Transverse colon (tissue), 4 donors: ENCODE data around the gene FKBP10. TPM values are rescaled to one million over a fixed set of nuclear protein-coding genes. Genes with fewer than 3 reads are reported as not detected.
"Not testable (repeated sequence)": the region's sequence is repeated elsewhere in the genome, so short reads cannot be mapped to it uniquely, and the experiment has no call there.

ENCODE experiments used
- DNase-seq: peaks from one replicate; pipeline ENCODE4 v3.0.0-alpha.2; 2019
- H3K27ac ChIP-seq, 4 donors: fragments of 200-600 bp; sonication (generic); 2 replicates each; pipeline ENCODE4 v1.5.1; 2016 to 2018; ENCODE audit warnings: inconsistent platforms in 4 of 4
- H3K27me3 ChIP-seq: fragments of 200-600 bp; sonication (generic); 2 replicates; pipeline ENCODE4 v1.5.1; 2017; ENCODE audit warnings: inconsistent platforms
- H3K36me3 ChIP-seq, 4 donors: fragments of 200-600 bp; sonication (generic); 2 replicates each; pipeline ENCODE4 v1.5.1; 2017 to 2019; ENCODE audit warnings: inconsistent platforms in 4 of 4
- H3K4me1 ChIP-seq, 4 donors: fragments of 200-600 bp; sonication (generic); 2 replicates each; pipeline ENCODE4 v1.5.1; 2017 to 2020; ENCODE audit warnings: inconsistent platforms in 4 of 4
- H3K4me3 ChIP-seq, 4 donors: fragments of 200-600 bp; sonication (generic); 1 replicate in 1 of 4; 2 replicates in 3 of 4; pipeline versions ENCODE4 v1.5.1 to v1.6.1; 2017 to 2019; ENCODE audit warnings: inconsistent platforms in 4 of 4
- H3K9me3 ChIP-seq, 2 donors: fragments of 200-600 bp; sonication (generic); 2 replicates each; pipeline ENCODE4 v1.5.1; 2017 to 2019; ENCODE audit warnings: inconsistent platforms in 2 of 2
- CTCF ChIP-seq, 5 experiments: fragments of 200-600 bp in 3 of 5; fragments of 450-650 bp in 2 of 5; sonication (generic) in 3 of 5; IDR thresholded peaks; 1 replicate in 2 of 5; 2 replicates in 3 of 5; pipeline ENCODE4 v1.5.1; 2016 to 2017; ENCODE audit warnings: antibody characterized with exemption in 5 of 5, inconsistent platforms in 3 of 5, mild to moderate bottlenecking in 2 of 5, moderate library complexity in 1 of 5
- EP300 ChIP-seq: sonication (generic); formaldehyde crosslinking; IDR thresholded peaks from one replicate; pipeline ENCODE4 v1.6.1; 2017; ENCODE audit warnings: antibody characterized with exemption, low read depth
- POLR2A ChIP-seq: fragments of 450-650 bp; IDR thresholded peaks from one replicate; pipeline ENCODE4 v1.6.1; 2016; ENCODE audit warnings: antibody characterized with exemption, mild to moderate bottlenecking, moderate library complexity
- POLR2AphosphoS5 ChIP-seq, 3 donors: sonication (generic); formaldehyde crosslinking; IDR thresholded peaks; one replicate each; pipeline ENCODE4 v1.6.1; 2016; ENCODE audit warnings: antibody characterized with exemption in 3 of 3
- WGBS, 2 donors: methylation state at CpG; one replicate each; pipeline ENCODE4 v1.1.5; 2018; ENCODE audit warnings: low coverage in 1 of 2; 5-methylcytosine and 5-hydroxymethylcytosine counted together
- in situ Hi-C, 4 donors: fragments of 200-750 bp; cut with MboI; loops; one replicate each; pipeline versions ENCODE4 v1.15.0 to v1.15.1; 2017; ENCODE audit warnings: low sequenced_read_pairs in 3 of 4, low pct_ligation_motif_present in 1 of 4, low pct_unique_long_range_greater_than_20kb in 1 of 4
- intact Hi-C: fragments of 100-400 bp; cut with DNase I; formaldehyde crosslinking; loops from one replicate; pipeline ENCODE4 v1.15.1; 2023; ENCODE audit warnings: low total_unique reads
- total RNA-seq, 4 donors: library from RNA; depleted of rRNA; stranded (reverse); fragments of >200 nt; gene quantifications; one replicate each; pipeline ENCODE4 v1.1.0, GENCODE V29; 2016

FKBP10 gene
- total RNA-seq, 4 donors from 2014 or later: 7.1 to 61.1 (median 12.6) TPM

DNA sequence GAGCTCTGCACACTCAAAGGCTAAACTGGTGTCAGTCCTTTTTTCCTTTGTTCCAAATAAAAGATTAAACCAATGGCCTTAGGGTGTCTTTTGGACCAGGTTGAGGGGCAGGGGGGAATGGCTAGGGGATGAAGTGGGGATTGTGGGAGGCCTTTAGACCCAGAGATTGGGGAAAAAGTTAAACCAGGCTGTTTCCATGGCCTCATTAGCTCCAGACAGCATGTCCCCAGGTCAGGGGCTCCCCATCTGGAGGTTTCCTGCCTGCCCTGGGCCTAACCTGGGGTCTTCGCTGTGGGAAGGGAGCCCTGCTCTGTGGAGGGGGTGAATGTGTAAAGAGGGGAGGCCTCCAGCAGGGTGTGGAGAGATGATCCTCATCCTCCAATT lies 10.3 kb downstream of the FKBP10 start:
- Histone ChIP-seq H3K27me3 (no peaks in the 10 kb centered on the region), H3K27ac (no peak overlapping the region), H3K9me3 (no peaks in the 10 kb centered on the region), H3K4me3 (no peak overlapping the region), H3K36me3 (no peaks in the 10 kb centered on the region), H3K4me1 (no peaks in the 10 kb centered on the region)
- TF ChIP-seq POLR2A (no peak), EP300 (no peak), CTCF (IDR thresholded peaks at IDR 0.05) (no peak), POLR2AphosphoS5 (IDR thresholded peaks at IDR 0.05) (no peak)
- DNase-seq: no peak
- in situ Hi-C loops (no loop called here), intact Hi-C loops (no loop called here)
- 100% methylated on average over 1 of the region's 1 CpG; no CpG with 5 or more reads in 1 of the 2 donors for WGBS, 2 donors

GRCh38 chr17:41823580-41823979 lies 10.8 kb downstream of the FKBP10 start:
- 87 to 89% methylated on average over 4 to 7 of the region's 7 CpGs for WGBS, 2 donors

GRCh38 chr17:41824086-41824485 lies 11.3 kb downstream of the FKBP10 start:
- Histone ChIP-seq H3K9me3 (no peaks in the 10 kb centered on the region), H3K27me3 (no peaks in the 10 kb centered on the region), H3K4me3 (no peak overlapping the region), H3K4me1 (no peaks in the 10 kb centered on the region), H3K36me3 (no peaks in the 10 kb centered on the region), H3K27ac (no peak overlapping the region)
- 57 to 67% methylated on average over 1 to 7 of the region's 7 CpGs for WGBS, 2 donors
- in situ Hi-C loops (no loop called here), intact Hi-C loops (no loop called here)
- DNase-seq: no peak
- TF ChIP-seq EP300 (no peak), CTCF (IDR thresholded peaks at IDR 0.05) (no peak), POLR2AphosphoS5 (IDR thresholded peaks at IDR 0.05) (no peak), POLR2A (no peak)

More at GRCh38 chr17:41823580-41823979, 10.8 kb downstream of the FKBP10 start:
- in situ Hi-C loops (no loop called here), intact Hi-C loops (no loop called here)
- H3K27ac ChIP-seq: no peak overlapping the region
- H3K27me3 ChIP-seq: no peaks in the 10 kb centered on the region
- H3K4me1 ChIP-seq: no peaks in the 10 kb centered on the region
- no peaks in the 10 kb centered on the region for H3K36me3 ChIP-seq
- no peak for DNase-seq
- H3K9me3 ChIP-seq: no peaks in the 10 kb centered on the region
- H3K4me3 ChIP-seq: no peak overlapping the region
- no peak for TF ChIP-seq POLR2A
- TF ChIP-seq EP300: no peak
- TF ChIP-seq POLR2AphosphoS5 (IDR thresholded peaks at IDR 0.05): no peak
- no peak for TF ChIP-seq CTCF (IDR thresholded peaks at IDR 0.05)

DNA sequence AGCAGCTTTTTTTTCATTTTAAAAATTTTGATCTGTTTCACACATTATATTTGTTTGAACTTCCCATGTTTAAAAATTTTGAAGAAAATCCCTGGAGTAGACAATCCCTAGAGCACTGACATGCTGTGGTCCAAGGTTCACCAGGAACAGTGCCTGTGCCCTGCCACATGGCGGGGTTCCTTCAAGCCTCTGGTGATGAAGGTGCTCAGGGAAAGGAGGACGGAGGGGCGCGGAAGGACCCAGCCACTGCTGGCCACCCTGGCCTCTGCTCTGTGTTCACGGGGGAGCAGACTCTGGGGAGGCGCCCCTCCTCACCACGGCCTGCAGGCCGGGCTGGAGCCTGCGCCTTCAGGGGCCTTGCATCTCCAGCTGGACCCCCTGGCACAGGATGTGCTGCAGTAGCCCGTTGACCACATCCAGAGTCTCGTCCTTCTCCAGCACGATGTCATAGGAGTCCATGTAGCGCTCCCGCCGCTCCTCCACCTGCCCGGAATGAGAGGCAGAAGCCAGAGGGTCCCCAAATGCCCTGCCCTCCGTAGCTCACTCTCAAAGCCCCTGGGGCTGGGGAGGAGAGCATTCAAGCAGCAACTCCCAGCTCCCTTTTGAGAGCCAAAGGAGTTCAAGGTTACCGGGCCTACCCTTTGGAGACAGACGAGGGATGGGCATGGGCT lies 12.5 kb downstream of the FKBP10 start:
- intact Hi-C loops: no loop called here
- Histone ChIP-seq H3K9me3 (no peaks in the 10 kb centered on the region), H3K27ac (no peak overlapping the region), H3K4me1 (no peaks in the 10 kb centered on the region), H3K36me3 (no peaks in the 10 kb centered on the region), H3K27me3 (no peaks in the 10 kb centered on the region), H3K4me3 (no peak overlapping the region)
- in situ Hi-C loops: no loop called here
- TF ChIP-seq POLR2AphosphoS5 (IDR thresholded peaks at IDR 0.05): no peak
- no peak for TF ChIP-seq CTCF (IDR thresholded peaks at IDR 0.05)
- no peak for TF ChIP-seq EP300
- TF ChIP-seq POLR2A: no peak
- no peak for DNase-seq
- 90 to 100% methylated on average over 1 to 19 of the region's 19 CpGs for WGBS, 2 donors

- H3K9me3 ChIP-seq, intact Hi-C loops, H3K36me3 ChIP-seq, H3K4me1 ChIP-seq, DNase-seq, H3K27me3 ChIP-seq, in situ Hi-C loops, H3K27ac ChIP-seq, H3K4me3 ChIP-seq: not testable (repeated sequence)
- WGBS, 2 donors: 87% methylated on average over 10 of the region's 10 CpGs; no CpG with 5 or more reads in 1 of the 2 donors
Observed at GRCh38 chr17:41829961-41830360, 17.2 kb downstream of the FKBP10 start.
